ENCODE results near the gene UNC119B.

DNA sequence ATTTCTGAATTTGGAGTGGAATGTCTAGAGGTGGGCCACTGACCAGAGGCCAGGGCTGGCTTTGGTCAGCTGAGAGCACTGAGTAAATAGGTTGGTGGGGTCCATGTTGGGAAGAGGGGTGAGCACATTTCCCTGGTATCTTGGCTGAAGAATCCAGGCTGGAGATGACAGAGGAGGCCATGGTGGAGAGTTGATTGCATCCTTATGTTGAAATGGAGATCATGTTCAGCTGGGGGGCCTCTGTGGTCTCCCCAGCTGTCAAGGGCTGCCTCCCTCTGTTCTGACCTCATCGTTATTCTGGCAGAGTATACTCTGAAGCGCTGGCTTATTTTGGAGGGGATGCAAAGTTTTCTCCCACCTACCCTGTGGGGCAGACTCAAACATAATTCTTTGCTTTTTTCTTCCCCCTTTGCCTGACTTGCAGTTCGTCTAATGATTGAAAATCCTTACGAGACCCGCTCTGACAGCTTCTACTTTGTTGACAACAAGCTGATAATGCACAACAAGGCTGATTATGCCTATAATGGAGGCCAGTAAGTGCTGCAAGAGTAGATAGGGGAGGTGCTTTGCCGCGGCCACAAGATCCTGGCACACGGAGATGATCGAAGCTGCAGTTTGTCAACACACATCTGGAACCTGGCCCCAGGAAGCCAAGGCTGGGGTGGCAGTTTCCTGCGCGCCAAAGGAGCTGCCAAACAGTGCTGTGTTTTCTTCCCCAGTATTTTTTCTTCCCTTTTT lies 9.4 kb downstream of the UNC119B start:
- no peak for TF ChIP-seq POLR2A (IDR thresholded peaks at IDR 0.05)
- TF ChIP-seq, protein P1, sequence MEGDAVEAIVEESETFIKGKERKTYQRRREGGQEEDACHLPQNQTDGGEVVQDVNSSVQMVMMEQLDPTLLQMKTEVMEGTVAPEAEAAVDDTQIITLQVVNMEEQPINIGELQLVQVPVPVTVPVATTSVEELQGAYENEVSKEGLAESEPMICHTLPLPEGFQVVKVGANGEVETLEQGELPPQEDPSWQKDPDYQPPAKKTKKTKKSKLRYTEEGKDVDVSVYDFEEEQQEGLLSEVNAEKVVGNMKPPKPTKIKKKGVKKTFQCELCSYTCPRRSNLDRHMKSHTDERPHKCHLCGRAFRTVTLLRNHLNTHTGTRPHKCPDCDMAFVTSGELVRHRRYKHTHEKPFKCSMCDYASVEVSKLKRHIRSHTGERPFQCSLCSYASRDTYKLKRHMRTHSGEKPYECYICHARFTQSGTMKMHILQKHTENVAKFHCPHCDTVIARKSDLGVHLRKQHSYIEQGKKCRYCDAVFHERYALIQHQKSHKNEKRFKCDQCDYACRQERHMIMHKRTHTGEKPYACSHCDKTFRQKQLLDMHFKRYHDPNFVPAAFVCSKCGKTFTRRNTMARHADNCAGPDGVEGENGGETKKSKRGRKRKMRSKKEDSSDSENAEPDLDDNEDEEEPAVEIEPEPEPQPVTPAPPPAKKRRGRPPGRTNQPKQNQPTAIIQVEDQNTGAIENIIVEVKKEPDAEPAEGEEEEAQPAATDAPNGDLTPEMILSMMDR (IDR thresholded peaks at IDR 0.05), result no peak

Measured in testis (tissue), 2 donors.